ENCODE measurements around the gene SLC44A5. TPM values are rescaled to one million over a fixed set of nuclear protein-coding genes. Genes with fewer than 3 reads are reported as not detected.
"Not testable (repeated sequence)": the region's sequence is repeated elsewhere in the genome, so short reads cannot be mapped to it uniquely, and the experiment has no call there.

SLC44A5 gene
- total and polyA plus RNA-seq, 5 donors from 2014 or later = 1.3 to 2.3 (median 1.5) TPM; not detected in 1

DNA sequence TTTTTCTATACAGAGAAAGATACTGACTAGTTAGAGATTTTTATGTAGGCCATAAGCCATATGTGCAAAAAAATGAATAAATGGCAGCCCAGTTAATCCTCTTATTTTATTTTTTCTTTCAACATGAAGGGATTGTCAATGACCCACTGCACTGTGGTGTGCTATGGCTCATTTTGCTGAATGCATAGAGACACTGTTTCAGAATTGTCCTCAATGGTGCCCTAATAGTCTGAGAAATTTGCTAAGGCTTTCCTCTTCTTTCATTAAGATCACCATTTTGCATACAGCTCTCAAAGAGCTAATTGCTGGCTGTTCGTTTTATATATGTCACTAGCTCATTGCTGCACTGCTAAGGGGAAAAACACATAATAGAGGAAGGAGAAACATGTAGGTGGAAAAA is 189.5 kb downstream of the SLC44A5 start:
- H3K4me3 ChIP-seq (ENCODE audit: low read depth, low read length) = no peak overlapping the region
- no peaks in the 10 kb centered on the region for H3K36me3 ChIP-seq (ENCODE audit: control insufficient read depth, insufficient read depth, low read length)
- H3K36me3 Mint-ChIP-seq = no peaks in the 10 kb centered on the region

DNA sequence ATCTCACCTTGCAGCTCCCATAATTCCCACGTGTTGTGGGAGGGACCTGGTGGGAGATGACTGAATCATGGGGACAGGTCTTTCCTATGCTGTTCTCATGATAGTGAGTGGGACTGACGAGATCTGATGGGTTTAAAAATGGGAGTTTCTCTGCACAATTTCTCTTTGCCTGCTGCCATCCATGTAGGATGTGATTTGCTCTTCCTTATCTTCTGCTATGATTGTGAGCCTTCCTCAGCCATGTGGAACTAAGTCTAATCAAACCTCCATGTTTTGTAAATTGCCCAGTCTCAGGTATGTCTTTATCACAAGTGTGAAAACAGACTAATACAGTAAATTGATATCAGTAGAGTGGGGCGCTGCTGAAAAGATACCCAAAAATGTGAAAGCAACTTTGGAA is 195.7 kb downstream of the SLC44A5 start:
- H3K36me3 ChIP-seq (ENCODE audit: control insufficient read depth, insufficient read depth, low read length) = no peaks in the 10 kb centered on the region

More for the DNA sequence above, 189.5 kb downstream of the SLC44A5 start:
- no peak for DNase-seq
- Mint-ChIP-seq H3K4me3 (no peak overlapping the region), H3K4me1 (peaks cover 0 to 2% (median 0%) of the 10 kb centered on the region in 4 donors), H3K27me3 (no peaks in the 10 kb centered on the region), H3K9me3 (peaks cover 0 to 8% (median 2%) of the 10 kb centered on the region in 7 donors), H3K27ac (no peak overlapping the region)
- no peaks in the 10 kb centered on the region for H3K9me3 ChIP-seq (ENCODE audit: control insufficient read depth in 2 of 2, low read length in 2 of 2)
- H3K4me1 ChIP-seq (ENCODE audit: control insufficient read depth, insufficient read depth, low read length, poor library complexity, severe bottlenecking) = no peaks in the 10 kb centered on the region
- no peak overlapping the region for H3K27ac ChIP-seq (ENCODE audit: insufficient read depth, low read length, poor library complexity, severe bottlenecking)
- no peak for ATAC-seq (ENCODE audit: low read depth in 2 of 2)
- H3K27me3 ChIP-seq (ENCODE audit: control insufficient read depth, insufficient read depth, low read length) = no peaks in the 10 kb centered on the region

DNA sequence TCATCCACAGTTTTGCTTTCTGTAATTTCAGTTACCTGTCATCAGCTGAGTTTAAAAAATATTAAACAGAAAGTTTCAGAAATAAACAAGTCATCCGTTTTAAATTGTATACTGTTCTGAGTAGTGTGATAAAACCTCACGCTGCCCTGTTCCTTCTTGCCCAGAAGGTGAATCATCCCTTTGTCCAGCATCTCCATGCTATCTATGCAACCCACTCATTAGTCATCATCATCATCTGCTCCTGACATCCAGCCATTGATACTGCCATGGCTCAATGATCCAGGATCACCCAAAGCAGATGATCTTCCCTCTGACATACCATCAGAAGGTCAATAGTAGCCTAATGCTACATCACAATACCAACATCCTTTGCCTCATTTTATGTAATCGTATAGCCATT is 198.3 kb downstream of the SLC44A5 start:
- Mint-ChIP-seq H3K36me3 (no peaks in the 10 kb centered on the region), H3K27me3 (peaks cover 4% of the 10 kb centered on the region), H3K9me3 (peaks cover 0 to 6% (median 0%) of the 10 kb centered on the region in 7 donors), H3K4me1 (no peaks in the 10 kb centered on the region), H3K4me3 (no peak overlapping the region), H3K27ac (no peak overlapping the region)
- no peak overlapping the region for H3K27ac ChIP-seq (ENCODE audit: insufficient read depth, low read length, poor library complexity, severe bottlenecking)
- no peaks in the 10 kb centered on the region for H3K4me1 ChIP-seq (ENCODE audit: control insufficient read depth, insufficient read depth, low read length, poor library complexity, severe bottlenecking)
- no peaks in the 10 kb centered on the region for H3K36me3 ChIP-seq (ENCODE audit: control insufficient read depth, insufficient read depth, low read length)
- no peaks in the 10 kb centered on the region for H3K27me3 ChIP-seq (ENCODE audit: control insufficient read depth, insufficient read depth, low read length)
- peaks cover 0 to 1% of the 10 kb centered on the region in 2 experiments for H3K9me3 ChIP-seq (ENCODE audit: control insufficient read depth in 2 of 2, low read length in 2 of 2)
- ATAC-seq (ENCODE audit: low read depth in 2 of 2) (no peak), DNase-seq (no peak)
- H3K4me3 ChIP-seq (ENCODE audit: low read depth, low read length) = no peak overlapping the region

More for the DNA sequence above, 195.7 kb downstream of the SLC44A5 start:
- peaks cover 0 to 1% of the 10 kb centered on the region in 2 experiments for H3K9me3 ChIP-seq (ENCODE audit: control insufficient read depth in 2 of 2, low read length in 2 of 2)
- H3K9me3 Mint-ChIP-seq = peaks cover 0 to 8% (median 2%) of the 10 kb centered on the region in 7 donors
- H3K4me1 ChIP-seq (ENCODE audit: control insufficient read depth, insufficient read depth, low read length, poor library complexity, severe bottlenecking) = no peaks in the 10 kb centered on the region
- H3K27me3 Mint-ChIP-seq = peaks cover 4% of the 10 kb centered on the region
- DNase-seq (no peak), ATAC-seq (ENCODE audit: low read depth in 2 of 2) (no peak)
- H3K27ac ChIP-seq (ENCODE audit: insufficient read depth, low read length, poor library complexity, severe bottlenecking) = no peak overlapping the region
- no peaks in the 10 kb centered on the region for H3K36me3 Mint-ChIP-seq
- H3K27me3 ChIP-seq (ENCODE audit: control insufficient read depth, insufficient read depth, low read length) = no peaks in the 10 kb centered on the region
- no peak overlapping the region for H3K4me3 ChIP-seq (ENCODE audit: low read depth, low read length)
- H3K4me1 Mint-ChIP-seq = peaks cover 0 to 2% (median 0%) of the 10 kb centered on the region in 4 donors
- H3K27ac Mint-ChIP-seq = no peak overlapping the region
- H3K4me3 Mint-ChIP-seq = no peak overlapping the region

DNA sequence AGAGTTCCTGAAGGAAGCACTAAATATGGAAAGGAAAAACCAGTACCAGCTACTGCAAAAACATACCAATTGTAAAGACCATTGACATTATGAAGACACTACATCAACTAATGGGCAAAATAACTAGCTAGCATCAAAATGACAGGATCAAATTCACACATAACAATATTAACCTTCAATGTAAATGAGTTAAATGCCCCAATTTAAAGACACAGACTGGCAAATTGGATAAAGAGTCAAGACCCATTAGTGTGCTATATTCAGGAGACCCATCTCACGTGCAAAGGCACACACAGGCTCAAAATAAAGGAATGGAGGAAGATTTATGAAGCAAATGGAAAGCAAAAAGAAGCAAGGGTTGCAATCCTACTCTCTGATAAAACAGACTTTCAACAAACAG is 206.2 kb downstream of the SLC44A5 start:
- not testable (repeated sequence) for H3K27me3 Mint-ChIP-seq; H3K36me3 ChIP-seq (ENCODE audit: control insufficient read depth, insufficient read depth, low read length); H3K4me3 ChIP-seq (ENCODE audit: low read depth, low read length); H3K27ac ChIP-seq (ENCODE audit: insufficient read depth, low read length, poor library complexity, severe bottlenecking); H3K4me1 ChIP-seq (ENCODE audit: control insufficient read depth, insufficient read depth, low read length, poor library complexity, severe bottlenecking); H3K4me1 Mint-ChIP-seq; H3K4me3 Mint-ChIP-seq; H3K27ac Mint-ChIP-seq; DNase-seq; ATAC-seq (ENCODE audit: low read depth in 2 of 2); H3K36me3 Mint-ChIP-seq; H3K9me3 ChIP-seq (ENCODE audit: control insufficient read depth in 2 of 2, low read length in 2 of 2); H3K27me3 ChIP-seq (ENCODE audit: control insufficient read depth, insufficient read depth, low read length)
- H3K9me3 Mint-ChIP-seq = peaks cover 1 to 22% (median 10%) of the 10 kb centered on the region in 7 donors

DNA sequence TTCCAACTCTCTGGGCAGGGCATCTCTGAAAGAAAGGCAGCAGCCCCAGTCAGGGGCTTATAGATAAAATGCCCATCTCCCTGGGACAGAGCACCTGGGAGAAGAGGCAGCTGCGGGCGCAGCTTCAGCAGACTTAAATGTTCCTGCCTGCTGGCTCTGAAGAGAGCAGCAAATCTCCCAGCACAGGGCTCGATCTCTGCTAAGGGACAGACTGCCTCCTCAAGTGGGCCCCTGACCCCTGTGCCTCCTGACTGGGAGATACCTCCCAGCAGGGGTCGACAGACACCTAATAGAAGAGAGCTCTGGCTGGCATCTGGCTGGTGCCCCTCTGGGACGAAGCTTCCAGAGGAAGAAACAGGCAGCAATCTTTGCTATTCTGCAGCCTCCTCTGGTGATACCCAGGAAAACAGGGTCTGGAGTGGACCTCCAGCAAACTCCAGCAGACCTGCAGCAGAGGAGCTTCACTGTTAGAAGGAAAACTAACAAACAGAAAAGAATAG is 207.7 kb downstream of the SLC44A5 start:
- not testable (repeated sequence) for H3K4me1 ChIP-seq (ENCODE audit: control insufficient read depth, insufficient read depth, low read length, poor library complexity, severe bottlenecking); ATAC-seq (ENCODE audit: low read depth in 2 of 2); H3K27me3 ChIP-seq (ENCODE audit: control insufficient read depth, insufficient read depth, low read length); H3K27me3 Mint-ChIP-seq; H3K27ac ChIP-seq (ENCODE audit: insufficient read depth, low read length, poor library complexity, severe bottlenecking); H3K9me3 ChIP-seq (ENCODE audit: control insufficient read depth in 2 of 2, low read length in 2 of 2); H3K36me3 Mint-ChIP-seq; H3K27ac Mint-ChIP-seq; H3K4me1 Mint-ChIP-seq; H3K4me3 ChIP-seq (ENCODE audit: low read depth, low read length); H3K4me3 Mint-ChIP-seq; DNase-seq; H3K36me3 ChIP-seq (ENCODE audit: control insufficient read depth, insufficient read depth, low read length)
- peaks cover 1 to 22% (median 10%) of the 10 kb centered on the region in 7 donors for H3K9me3 Mint-ChIP-seq

DNA sequence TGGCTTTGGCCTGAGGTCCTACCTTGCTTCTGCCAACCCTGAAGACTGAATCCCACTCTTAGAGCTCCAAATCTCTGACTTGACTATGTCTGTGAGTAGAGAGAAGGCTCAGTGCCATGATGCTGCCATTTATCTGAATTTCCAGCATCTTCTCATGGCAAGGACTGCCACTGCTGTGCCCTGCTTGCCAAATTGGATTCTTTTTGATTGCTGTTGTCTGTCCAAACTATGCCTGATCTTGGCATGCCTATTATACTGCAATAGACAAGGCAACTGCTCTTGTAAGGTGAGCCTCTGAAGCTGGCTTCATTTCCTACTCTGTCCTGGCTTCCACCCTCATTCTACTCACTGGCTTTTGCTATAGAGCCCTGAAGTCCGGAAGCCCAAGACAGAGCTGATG is 210.2 kb downstream of the SLC44A5 start:
- peaks cover 4 to 14% (median 8%) of the 10 kb centered on the region in 7 donors for H3K9me3 Mint-ChIP-seq
- Histone ChIP-seq H3K27me3 (ENCODE audit: control insufficient read depth, insufficient read depth, low read length) (no peaks in the 10 kb centered on the region), H3K36me3 (ENCODE audit: control insufficient read depth, insufficient read depth, low read length) (no peaks in the 10 kb centered on the region), H3K9me3 (ENCODE audit: control insufficient read depth in 2 of 2, low read length in 2 of 2) (no peaks in the 10 kb centered on the region), H3K4me3 (ENCODE audit: low read depth, low read length) (no peak overlapping the region), H3K4me1 (ENCODE audit: control insufficient read depth, insufficient read depth, low read length, poor library complexity, severe bottlenecking) (no peaks in the 10 kb centered on the region), H3K27ac (ENCODE audit: insufficient read depth, low read length, poor library complexity, severe bottlenecking) (no peak overlapping the region)
- H3K27me3 Mint-ChIP-seq = no peaks in the 10 kb centered on the region
- H3K27ac Mint-ChIP-seq = no peak overlapping the region
- H3K4me1 Mint-ChIP-seq = no peaks in the 10 kb centered on the region
- DNase-seq (no peak), ATAC-seq (ENCODE audit: low read depth in 2 of 2) (no peak)
- no peak overlapping the region for H3K4me3 Mint-ChIP-seq
- H3K36me3 Mint-ChIP-seq = no peaks in the 10 kb centered on the region

DNA sequence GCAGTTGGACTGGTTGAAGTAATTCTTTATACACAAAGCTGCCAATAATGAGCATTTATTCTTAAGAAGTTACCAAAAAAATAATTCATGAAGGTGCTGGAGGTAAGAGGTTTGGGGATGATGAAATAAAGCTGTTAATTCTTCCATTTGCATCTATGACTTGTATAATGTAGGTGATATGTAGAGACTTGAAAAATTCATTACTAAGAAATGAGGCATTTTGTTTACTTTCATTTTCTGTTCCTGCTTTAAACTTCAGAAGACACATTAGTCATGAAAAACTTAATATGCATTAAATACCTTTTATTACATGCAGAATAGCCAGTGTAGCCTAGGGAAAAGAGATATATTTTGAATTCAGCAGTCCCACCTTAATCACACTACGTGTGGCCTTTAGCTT is 214.2 kb downstream of the SLC44A5 start:
- Histone ChIP-seq H3K27ac (ENCODE audit: insufficient read depth, low read length, poor library complexity, severe bottlenecking) (no peak overlapping the region), H3K9me3 (ENCODE audit: control insufficient read depth in 2 of 2, low read length in 2 of 2) (no peaks in the 10 kb centered on the region), H3K27me3 (ENCODE audit: control insufficient read depth, insufficient read depth, low read length) (no peaks in the 10 kb centered on the region), H3K4me1 (ENCODE audit: control insufficient read depth, insufficient read depth, low read length, poor library complexity, severe bottlenecking) (no peaks in the 10 kb centered on the region), H3K36me3 (ENCODE audit: control insufficient read depth, insufficient read depth, low read length) (no peaks in the 10 kb centered on the region), H3K4me3 (ENCODE audit: low read depth, low read length) (no peak overlapping the region)
- Mint-ChIP-seq H3K4me1 (no peaks in the 10 kb centered on the region), H3K36me3 (no peaks in the 10 kb centered on the region), H3K9me3 (peaks cover 0 to 9% (median 6%) of the 10 kb centered on the region in 7 donors), H3K27me3 (peaks cover 3% of the 10 kb centered on the region), H3K27ac (no peak overlapping the region), H3K4me3 (peak overlapping the region in 1 of 4 donors; percentile 48)
- no peak for DNase-seq
- ATAC-seq (ENCODE audit: low read depth in 2 of 2) = no peak

DNA sequence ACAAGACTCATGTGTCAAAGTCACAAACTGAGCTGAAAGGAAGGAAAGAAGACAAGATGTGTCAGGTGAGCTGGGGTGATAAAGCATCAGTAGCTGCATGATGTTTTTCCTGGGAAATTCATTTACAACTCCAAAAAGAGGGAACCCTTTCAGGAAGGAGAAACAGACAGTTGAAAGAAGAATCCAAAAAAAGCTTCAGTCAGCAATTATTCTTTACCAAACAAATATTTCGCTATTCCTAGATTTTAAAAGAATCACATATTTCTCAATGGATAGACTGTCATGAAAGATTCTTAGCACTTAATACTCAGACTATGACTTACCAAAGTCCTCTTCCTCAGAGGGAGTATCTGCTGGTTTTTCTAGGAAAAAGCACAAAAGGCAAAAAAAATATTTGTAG is 214.7 kb downstream of the SLC44A5 start:
- no peaks in the 10 kb centered on the region for H3K9me3 ChIP-seq (ENCODE audit: control insufficient read depth in 2 of 2, low read length in 2 of 2)
- ATAC-seq (ENCODE audit: low read depth in 2 of 2) = no peak
- Mint-ChIP-seq H3K4me1 (no peaks in the 10 kb centered on the region), H3K27me3 (peaks cover 4% of the 10 kb centered on the region), H3K4me3 (no peak overlapping the region), H3K36me3 (no peaks in the 10 kb centered on the region), H3K9me3 (peaks cover 0 to 10% (median 6%) of the 10 kb centered on the region in 7 donors), H3K27ac (no peak overlapping the region)
- H3K36me3 ChIP-seq (ENCODE audit: control insufficient read depth, insufficient read depth, low read length) = no peaks in the 10 kb centered on the region
- no peaks in the 10 kb centered on the region for H3K27me3 ChIP-seq (ENCODE audit: control insufficient read depth, insufficient read depth, low read length)
- no peak for DNase-seq
- H3K4me1 ChIP-seq (ENCODE audit: control insufficient read depth, insufficient read depth, low read length, poor library complexity, severe bottlenecking) = no peaks in the 10 kb centered on the region
- H3K27ac ChIP-seq (ENCODE audit: insufficient read depth, low read length, poor library complexity, severe bottlenecking) = no peak overlapping the region
- H3K4me3 ChIP-seq (ENCODE audit: low read depth, low read length) = no peak overlapping the region

All from CD4-positive, CD25-positive, alpha-beta regulatory T cell (primary cell).